B cell (primary cell): Measurements from ENCODE around the gene RPTOR. TPM values are rescaled to one million over a fixed set of nuclear protein-coding genes. Genes with fewer than 3 reads are reported as not detected.

Experiments used
- ATAC-seq: fragments of 200-7000 bp; cut with Tn5 transposase; one replicate; pipeline ENCODE4 v1.10.0; 2021; ENCODE audit warnings: low read depth, mild to moderate bottlenecking, moderate number of reproducible peaks, moderate library complexity
- CTCF ChIA-PET: fragments of 350-600 bp; sonication (Branson Sonifier 250); formaldehyde crosslinking; loops from one replicate; lab custom pipeline; 2021; ENCODE audit warnings: antibody characterized with exemption, inconsistent platforms; lab: Charles Lee
- POLR2A ChIA-PET: fragments of 350-600 bp; sonication (Branson Sonifier 250); formaldehyde crosslinking; loops from one replicate; lab custom pipeline; 2021; ENCODE audit warnings: antibody characterized with exemption; lab: Charles Lee
- DNase-seq: peaks from one replicate; pipeline ENCODE4 v3.0.0; 2013
- H2AFZ ChIP-seq: 2 replicates; pipeline ENCODE4 v1.6.1; 2012; ENCODE audit warnings: mild to moderate bottlenecking, low read depth, low read length; ENCODE audit not compliant: insufficient read depth, poor library complexity, severe bottlenecking
- H3K27ac ChIP-seq, 2 donors: 1 replicate in 1 of 2; 2 replicates in 1 of 2; pipeline ENCODE4 v1.5.1; 2012 to 2013; ENCODE audit warnings: low read length in 2 of 2, mild to moderate bottlenecking in 2 of 2, moderate library complexity in 1 of 2
- H3K27me3 ChIP-seq, 4 experiments: fragments of 200-600 bp in 1 of 4; sonication (generic) in 1 of 4; replicated peaks in 1 of 4; 1 replicate in 2 of 4; 2 replicates in 2 of 4; pipeline versions ENCODE4 v1.6.1 to v1.7.0; 2013 to 2016; ENCODE audit warnings: low read length in 3 of 4, mild to moderate bottlenecking in 2 of 4, mixed read lengths in 1 of 4, moderate library complexity in 1 of 4; ENCODE audit not compliant: insufficient read depth in 4 of 4, control insufficient read depth in 3 of 4; ENCODE audit errors: control extremely low read depth in 1 of 4
- H3K36me3 ChIP-seq, 2 experiments: replicated peaks in 1 of 2; 1 replicate in 1 of 2; 2 replicates in 1 of 2; pipeline versions ENCODE4 v1.6.1 to v1.7.1; 2013; ENCODE audit warnings: low read length in 1 of 2; ENCODE audit not compliant: insufficient read depth in 2 of 2, control insufficient read depth in 1 of 2; ENCODE audit errors: control extremely low read depth in 1 of 2, extremely low read depth in 1 of 2
- H3K4me1 ChIP-seq, 2 donors: fragments of 200-600 bp in 1 of 2; sonication (generic) in 1 of 2; 1 replicate in 1 of 2; 2 replicates in 1 of 2; pipeline versions ENCODE4 v1.5.1 to v1.6.1; 2013 to 2017; ENCODE audit warnings: low read length in 2 of 2; ENCODE audit not compliant: control insufficient read depth in 2 of 2, insufficient read depth in 2 of 2
- H3K4me2 ChIP-seq: replicated peaks from 2 replicates; pipeline ENCODE3; 2012; ENCODE audit warnings: mild to moderate bottlenecking, low read depth, low read length; ENCODE audit not compliant: poor library complexity, severe bottlenecking
- H3K4me3 ChIP-seq, 5 experiments: fragments of 200-600 bp in 1 of 5; sonication (generic) in 1 of 5; 1 replicate in 3 of 5; 2 replicates in 2 of 5; pipeline versions ENCODE4 v1.5.1 to v1.7.0; 2011 to 2016; ENCODE audit warnings: low read length in 4 of 5, mild to moderate bottlenecking in 4 of 5, low read depth in 2 of 5, control low read depth in 1 of 5, moderate library complexity in 1 of 5; ENCODE audit not compliant: insufficient read depth in 1 of 5; ENCODE audit errors: control extremely low read depth in 1 of 5, extremely low read depth in 1 of 5
- H3K79me2 ChIP-seq: fragments of 200-600 bp; sonication (generic); one replicate; pipeline ENCODE4 v1.6.0; 2016; ENCODE audit warnings: low read length; ENCODE audit not compliant: control insufficient read depth, insufficient read depth
- H3K9ac ChIP-seq: fragments of 200-600 bp; sonication (generic); 2 replicates; pipeline ENCODE4 v1.6.1; 2017; ENCODE audit warnings: mild to moderate bottlenecking, low read length, moderate library complexity
- H3K9me3 ChIP-seq, 3 donors: one replicate each; pipeline versions ENCODE4 v1.6.1 to v1.7.1; 2013; ENCODE audit warnings: low read length in 2 of 3; ENCODE audit not compliant: control insufficient read depth in 2 of 3, insufficient read depth in 1 of 3; ENCODE audit errors: control extremely low read depth in 1 of 3
- H4K20me1 ChIP-seq: 2 replicates; pipeline ENCODE4 v1.6.0; 2012; ENCODE audit warnings: mild to moderate bottlenecking, low read length; ENCODE audit not compliant: insufficient read depth, control insufficient read depth, poor library complexity, severe bottlenecking
- H3K27ac Mint-ChIP-seq: one replicate; pipeline ENCODE4 v1.8.0; 2021; ENCODE audit warnings: mixed read lengths
- H3K27me3 Mint-ChIP-seq: one replicate; pipeline ENCODE4 v1.8.0; 2021; ENCODE audit warnings: mixed read lengths
- H3K4me1 Mint-ChIP-seq: one replicate; pipeline ENCODE4 v1.8.0; 2021; ENCODE audit warnings: mixed read lengths
- H3K4me3 Mint-ChIP-seq: one replicate; pipeline ENCODE4 v1.8.0; 2021; ENCODE audit warnings: mixed read lengths
- H3K9me3 Mint-ChIP-seq: one replicate; pipeline ENCODE4 v1.8.0; 2022; ENCODE audit warnings: mixed read lengths; ENCODE audit not compliant: insufficient read depth
- CTCF ChIP-seq: fragments of 200-600 bp; IDR thresholded peaks from one replicate; pipeline ENCODE4 v1.8.0; 2022; ENCODE audit warnings: antibody characterized with exemption, mild to moderate bottlenecking
- EZH2 ChIP-seq: IDR thresholded peaks from 2 replicates; pipeline ENCODE4 v1.6.1; 2012; ENCODE audit warnings: borderline replicate concordance, low read depth, mild to moderate bottlenecking, moderate library complexity, low read length; ENCODE audit not compliant: insufficient read depth, poor library complexity, severe bottlenecking
- WGBS: methylation state at CpG from one replicate; pipeline ENCODE4 v1.1.5; 2013; ENCODE audit warnings: missing lambda C conversion rate; ENCODE audit not compliant: insufficient coverage; 5-methylcytosine and 5-hydroxymethylcytosine counted together
- intact Hi-C: fragments of 100-400 bp; cut with micrococcal nuclease; formaldehyde crosslinking; loops from one replicate; pipeline ENCODE4 v1.10.0; 2022
- polyA plus RNA-seq: library from polyadenylated mRNA; depleted of rRNA; stranded (reverse); fragments of >200 nt; gene quantifications from 2 replicates; pipeline ENCODE4 v1.2.3, GENCODE V29; 2012
- total RNA-seq, 2 donors: library from RNA; stranded (reverse); fragments of 120-200 nt in 1 of 2; gene quantifications; 1 replicate in 1 of 2; 2 replicates in 1 of 2; pipeline versions ENCODE4 v1.2.3 to v1.2.4, GENCODE V29; 2013 to 2022

The RPTOR gene
- total and polyA plus RNA-seq, 2 donors (not counting 1 experiment from before 2014, with no cell fraction given) = 13.4 to 58.8 TPM

GRCh38 chr17:80922580-80923160, 378.0 kb downstream of the RPTOR start:
- peaks cover 12% of the 10 kb centered on the region for H3K79me2 ChIP-seq
- ATAC-seq (no peak), DNase-seq (no peak)
- peaks cover 29 to 30% of the 10 kb centered on the region in 2 donors for H3K4me1 ChIP-seq
- 95% methylated on average over 30 of the region's 33 CpGs for WGBS
- CTCF ChIA-PET = no interaction called here
- Mint-ChIP-seq H3K9me3 (no peaks in the 10 kb centered on the region), H3K27me3 (no peaks in the 10 kb centered on the region), H3K4me1 (peaks cover 5% of the 10 kb centered on the region), H3K4me3 (no peak overlapping the region), H3K27ac (peak overlapping the region; percentile 37)
- no peak overlapping the region for H3K9ac ChIP-seq
- H3K36me3 ChIP-seq = peaks cover 0 to 50% of the 10 kb centered on the region in 2 experiments
- no peaks in the 10 kb centered on the region for H4K20me1 ChIP-seq
- H3K27me3 ChIP-seq = no peaks in the 10 kb centered on the region
- intact Hi-C loops = no loop called here
- H3K4me3 ChIP-seq = no peak overlapping the region
- no peaks in the 10 kb centered on the region for H3K9me3 ChIP-seq
- H3K4me2 ChIP-seq = no peak overlapping the region
- no peak overlapping the region for H2AFZ ChIP-seq
- H3K27ac ChIP-seq = no peak overlapping the region
- TF ChIP-seq EZH2 (no peak), CTCF (no peak)
- POLR2A ChIA-PET = no interaction called here

DNA sequence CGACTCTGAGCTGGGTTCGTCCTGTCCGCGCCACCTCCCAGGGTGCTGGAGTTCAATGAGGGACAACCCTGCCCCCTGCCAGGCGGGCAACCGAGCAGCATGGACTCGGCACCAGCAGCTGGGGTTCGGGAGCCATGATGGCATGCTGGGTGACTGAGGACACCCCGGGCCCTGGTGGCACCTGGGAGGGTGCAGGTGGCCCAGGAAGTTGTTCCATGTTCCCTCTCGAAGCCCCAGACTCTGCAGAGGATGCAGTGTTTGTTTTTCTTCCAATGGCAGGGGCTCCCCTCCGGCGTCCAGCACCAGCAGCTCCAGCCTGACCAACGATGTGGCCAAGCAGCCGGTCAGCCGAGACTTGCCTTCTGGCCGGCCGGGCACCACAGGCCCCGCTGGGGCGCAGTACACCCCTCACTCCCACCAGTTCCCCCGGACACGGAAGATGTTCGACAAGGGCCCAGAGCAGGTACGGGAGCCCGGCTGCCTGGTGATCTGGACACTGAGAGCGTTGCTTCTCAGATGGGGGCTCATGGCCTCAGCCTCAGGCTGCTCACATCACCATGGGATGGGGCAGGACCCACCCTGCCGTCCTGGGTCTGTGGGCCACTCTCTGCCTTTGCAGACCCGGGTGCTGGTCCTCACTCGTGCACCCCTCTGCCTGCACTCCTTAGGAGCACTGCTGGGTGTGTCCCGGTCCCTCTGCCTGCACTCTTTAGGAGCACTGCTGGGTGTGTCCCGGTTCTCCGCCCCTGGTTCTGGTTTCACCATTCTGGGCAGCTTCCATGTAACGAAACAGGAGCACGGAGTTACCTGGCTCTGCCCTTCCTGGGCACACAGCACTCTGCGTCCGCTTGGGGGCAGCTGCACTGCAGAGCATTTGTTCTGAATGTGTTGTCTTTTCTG, 378.8 kb downstream of the RPTOR start:
- H2AFZ ChIP-seq = no peak overlapping the region
- no peaks in the 10 kb centered on the region for H3K27me3 ChIP-seq
- peak overlapping the region; percentile 61 for H3K4me2 ChIP-seq
- ATAC-seq (no peak), DNase-seq (no peak)
- ChIA-PET POLR2A (no interaction called here), CTCF (no interaction called here)
- Mint-ChIP-seq H3K9me3 (no peaks in the 10 kb centered on the region), H3K4me1 (peaks cover 5% of the 10 kb centered on the region), H3K27me3 (no peaks in the 10 kb centered on the region), H3K27ac (no peak overlapping the region), H3K4me3 (no peak overlapping the region)
- H3K4me3 ChIP-seq = no peak overlapping the region
- H4K20me1 ChIP-seq = no peaks in the 10 kb centered on the region
- peaks cover 0 to 50% of the 10 kb centered on the region in 2 experiments for H3K36me3 ChIP-seq
- H3K9ac ChIP-seq = no peak overlapping the region
- no peak for TF ChIP-seq CTCF
- no peak for TF ChIP-seq EZH2
- no peak overlapping the region for H3K27ac ChIP-seq
- H3K79me2 ChIP-seq = peaks cover 12% of the 10 kb centered on the region
- no peaks in the 10 kb centered on the region for H3K9me3 ChIP-seq
- intact Hi-C loops = no loop called here
- WGBS = 98% methylated on average over 35 of the region's 35 CpGs
- peaks cover 29 to 32% of the 10 kb centered on the region in 2 donors for H3K4me1 ChIP-seq
